Right lobe of liver (tissue), 6 donors: ENCODE data around the gene AADACL2. TPM values are rescaled to one million over a fixed set of nuclear protein-coding genes. Genes with fewer than 3 reads are reported as not detected.
A peak's percentile ranks its signal among the peaks of the same experiment; 100 is the strongest.

ENCODE experiments used
- ATAC-seq, 4 donors: fragments of 200-7000 bp; cut with Tn5 transposase; one replicate each; pipeline ENCODE4 v1.9.1; 2020; ENCODE audit warnings: mild to moderate bottlenecking in 4 of 4, moderate library complexity in 4 of 4
- DNase-seq, 3 donors: peaks; one replicate each; pipeline ENCODE4 v3.0.0-alpha.2; 2020
- H3K27ac ChIP-seq, 3 donors: fragments of 200-600 bp; one replicate each; pipeline ENCODE4 v1.8.0; 2022
- H3K27me3 ChIP-seq, 2 donors: fragments of 200-600 bp; one replicate each; pipeline ENCODE4 v1.8.0; 2022
- H3K36me3 ChIP-seq, 4 donors: fragments of 200-600 bp; sonication (generic) in 1 of 4; one replicate each; pipeline versions ENCODE4 v1.5.1 to v1.8.0; 2017 to 2022; ENCODE audit warnings: control low read depth in 1 of 4
- H3K4me1 ChIP-seq, 4 donors: fragments of 200-600 bp; sonication (generic) in 1 of 4; one replicate each; pipeline versions ENCODE4 v1.5.1 to v1.8.0; 2017 to 2022; ENCODE audit warnings: control low read depth in 1 of 4
- H3K4me3 ChIP-seq, 3 donors: fragments of 200-600 bp; one replicate each; pipeline ENCODE4 v1.8.0; 2022
- H3K9me3 ChIP-seq, 4 donors: fragments of 200-600 bp; sonication (generic) in 1 of 4; one replicate each; pipeline versions ENCODE4 v1.5.1 to v1.8.0; 2017 to 2022; ENCODE audit warnings: control low read depth in 1 of 4
- CTCF ChIP-seq, 4 donors: fragments of 200-600 bp in 3 of 4; fragments of 450-650 bp in 1 of 4; IDR thresholded peaks; one replicate each; pipeline versions ENCODE4 v1.5.1 to v1.8.0; 2016 to 2022; ENCODE audit warnings: antibody characterized with exemption in 4 of 4, mild to moderate bottlenecking in 2 of 4
- POLR2A ChIP-seq: fragments of 450-650 bp; IDR thresholded peaks from one replicate; pipeline ENCODE4 v1.6.1; 2017; ENCODE audit warnings: antibody characterized with exemption, mild to moderate bottlenecking
- WGBS: methylation state at CpG from one replicate; pipeline ENCODE4 v1.1.6; 2018; ENCODE audit warnings: low coverage, low lambda C conversion rate; ENCODE audit not compliant: insufficient coverage; ENCODE audit errors: missing lambda C conversion rate; 5-methylcytosine and 5-hydroxymethylcytosine counted together
- intact Hi-C, 2 donors: fragments of 100-400 bp; cut with DNase I; formaldehyde crosslinking; loops; one replicate each; pipeline versions ENCODE4 v1.11.2 to v1.14.1; 2022
- long read RNA-seq: library from polyadenylated mRNA; unstranded; transcript quantifications from one replicate; pipeline ENCODE4 v2.0.0, GENCODE V29; 2019
- total RNA-seq, 6 experiments: library from RNA; depleted of rRNA in 2 of 6; stranded (reverse); fragments of >200 nt in 2 of 6; fragmentation: NEBNext Ultra II Directional in 3 of 6; extraction: Animal tissue kit (Norgen Biotek cat#: 25700) in 3 of 6; gene quantifications; one replicate each; pipeline versions ENCODE4 v1.1.0 to v1.2.4, GENCODE V29; 2016 to 2023
- donor health status: DM: no; HTN: yes; CAD: no.
- donor health status: DM: no; HTN: no; CAD: no.
- donor health status: DM: no; HTN: no; CAD: no.
- donor health status: DM: no; HTN: yes; CAD: no.
- donor health status: DM: no; HTN: yes; CAD: no.

AADACL2 gene
- not detected for total RNA-seq
- long read RNA-seq = 0 reads

- intact Hi-C loops = no loop called here
- no peaks in the 10 kb centered on the region for H3K27me3 ChIP-seq
- TF ChIP-seq POLR2A = no peak
- TF ChIP-seq CTCF (IDR thresholded peaks at IDR 0.05) = no peak
- H3K4me3 ChIP-seq = no peak within 1 kb of the TSS
- DNase-seq = no peak
- no peaks in the 10 kb centered on the region for H3K36me3 ChIP-seq
- no peak for ATAC-seq
- H3K4me1 ChIP-seq = no peaks in the 10 kb centered on the region
- H3K9me3 ChIP-seq = no peaks in the 10 kb centered on the region
- WGBS = 50% methylated on average over 1 of the region's 1 CpG
- H3K27ac ChIP-seq = no peak within 1 kb of the TSS
Measured at GRCh38 chr3:151733613-151734012, at the start of gene AADACL2. Gene AADACL2, plus strand, starts transcription at chr3:151733927. Its CDS starts 109 bp downstream, at chr3:151734036.

GRCh38 chr3:151684094-151684493 lies 49.6 kb upstream of the AADACL2 start:
- Histone ChIP-seq H3K9me3 (no peaks in the 10 kb centered on the region), H3K27ac (no peak overlapping the region), H3K4me3 (no peak overlapping the region), H3K27me3 (no peaks in the 10 kb centered on the region), H3K36me3 (no peaks in the 10 kb centered on the region), H3K4me1 (peaks cover 0 to 18% (median 8%) of the 10 kb centered on the region in 4 donors)
- intact Hi-C loops = no loop called here
- DNase-seq = no peak
- TF ChIP-seq POLR2A (no peak), CTCF (IDR thresholded peaks at IDR 0.05) (no peak)
- ATAC-seq = no peak

GRCh38 chr3:151686257-151686656 lies 47.5 kb upstream of the AADACL2 start:
- Histone ChIP-seq H3K36me3 (no peaks in the 10 kb centered on the region), H3K4me1 (peaks cover 0 to 20% (median 9%) of the 10 kb centered on the region in 4 donors), H3K9me3 (no peaks in the 10 kb centered on the region), H3K27ac (no peak overlapping the region), H3K4me3 (no peak overlapping the region), H3K27me3 (no peaks in the 10 kb centered on the region)
- intact Hi-C loops = no loop called here
- no peak for DNase-seq
- 74% methylated on average over 3 of the region's 3 CpGs for WGBS
- peak in 2 of 4 donors; percentile 18 to 22 for ATAC-seq
- TF ChIP-seq CTCF (IDR thresholded peaks at IDR 0.05) (no peak), POLR2A (no peak)

GRCh38 chr3:151687076-151687475 lies 46.7 kb upstream of the AADACL2 start:
- Histone ChIP-seq H3K27me3 (no peaks in the 10 kb centered on the region), H3K27ac (no peak overlapping the region), H3K4me3 (no peak overlapping the region), H3K4me1 (peaks cover 0 to 20% (median 9%) of the 10 kb centered on the region in 4 donors), H3K9me3 (no peaks in the 10 kb centered on the region), H3K36me3 (no peaks in the 10 kb centered on the region)
- DNase-seq (no peak), ATAC-seq (peak in 2 of 4 donors; percentile 37 to 38)
- TF ChIP-seq POLR2A (no peak), CTCF (IDR thresholded peaks at IDR 0.05) (no peak)
- 31% methylated on average over 5 of the region's 5 CpGs for WGBS
- intact Hi-C loops = no loop called here

- no peaks in the 10 kb centered on the region for H3K9me3 ChIP-seq
- no peaks in the 10 kb centered on the region for H3K36me3 ChIP-seq
- no peak overlapping the region for H3K27ac ChIP-seq
- H3K27me3 ChIP-seq = no peaks in the 10 kb centered on the region
- DNase-seq (no peak), ATAC-seq (peak; percentile 65 to 77 (median 70))
- H3K4me1 ChIP-seq = peaks cover 0 to 20% (median 9%) of the 10 kb centered on the region in 4 donors
- H3K4me3 ChIP-seq = no peak overlapping the region
- WGBS = 20% methylated on average over 1 of the region's 1 CpG
- no peak for TF ChIP-seq POLR2A
- no peak for TF ChIP-seq CTCF (IDR thresholded peaks at IDR 0.05)
- intact Hi-C loops = no loop called here
Measured at GRCh38 chr3:151688571-151688970, 45.2 kb upstream of the AADACL2 start.
